ENCODE data around the gene PERM1. TPM values are rescaled to one million over a fixed set of nuclear protein-coding genes. Genes with fewer than 3 reads are reported as not detected.

The PERM1 gene
- polyA plus RNA-seq, 1 donor, result 0.22 TPM

- no CpG with 5 or more reads among the region's 28 CpGs for WGBS (ENCODE audit: insufficient coverage, low lambda C conversion rate)
- H3K4me1 ChIP-seq (ENCODE audit: control insufficient read depth, insufficient read depth, low read length), result peaks cover 23% of the 10 kb centered on the region
- no peak overlapping the region for H3K4me3 ChIP-seq (ENCODE audit: low read length)
- peaks cover 16% of the 10 kb centered on the region for H3K9me3 ChIP-seq (ENCODE audit: control insufficient read depth, low read depth, low read length)
- peaks cover 34% of the 10 kb centered on the region for H3K27me3 ChIP-seq (ENCODE audit: control insufficient read depth, insufficient read depth, low read length)
- peak in 1 of 2 donors; percentile 50 for DNase-seq
- H3K27ac ChIP-seq (ENCODE audit: low read length), result peak overlapping the region; percentile 23
- H3K36me3 ChIP-seq (ENCODE audit: control insufficient read depth, insufficient read depth, low read length), result peaks cover 54% of the 10 kb centered on the region
Measured at GRCh38 chr1:944341-945325, 37.3 kb downstream of the PERM1 start.

- DNase-seq, result no peak
- Histone ChIP-seq H3K27me3 (ENCODE audit: control insufficient read depth, insufficient read depth, low read length) (peaks cover 43% of the 10 kb centered on the region), H3K4me3 (ENCODE audit: low read length) (no peak overlapping the region), H3K36me3 (ENCODE audit: control insufficient read depth, insufficient read depth, low read length) (peaks cover 45% of the 10 kb centered on the region), H3K27ac (ENCODE audit: low read length) (peak overlapping the region; percentile 23), H3K4me1 (ENCODE audit: control insufficient read depth, insufficient read depth, low read length) (peaks cover 28% of the 10 kb centered on the region), H3K9me3 (ENCODE audit: control insufficient read depth, low read depth, low read length) (peaks cover 18% of the 10 kb centered on the region)
- WGBS (ENCODE audit: insufficient coverage, low lambda C conversion rate), result no CpG with 5 or more reads among the region's 27 CpGs
Measured at GRCh38 chr1:943545-944340, 38.1 kb downstream of the PERM1 start.

GRCh38 chr1:942864-943533 lies 38.9 kb downstream of the PERM1 start:
- H3K4me1 ChIP-seq (ENCODE audit: control insufficient read depth, insufficient read depth, low read length), result peaks cover 28% of the 10 kb centered on the region
- DNase-seq, result peak in 1 of 2 donors; percentile 50

GRCh38 chr1:942411-942821 lies 39.5 kb downstream of the PERM1 start:
- no peak for DNase-seq
- WGBS (ENCODE audit: insufficient coverage, low lambda C conversion rate), result no CpG with 5 or more reads among the region's 48 CpGs
- peaks cover 33% of the 10 kb centered on the region for H3K36me3 ChIP-seq (ENCODE audit: control insufficient read depth, insufficient read depth, low read length)
- peaks cover 56% of the 10 kb centered on the region for H3K27me3 ChIP-seq (ENCODE audit: control insufficient read depth, insufficient read depth, low read length)
- peak overlapping the region; percentile 31 for H3K4me3 ChIP-seq (ENCODE audit: low read length)
- peaks cover 28% of the 10 kb centered on the region for H3K4me1 ChIP-seq (ENCODE audit: control insufficient read depth, insufficient read depth, low read length)
- H3K27ac ChIP-seq (ENCODE audit: low read length), result peak overlapping the region; percentile 38
- peaks cover 18% of the 10 kb centered on the region for H3K9me3 ChIP-seq (ENCODE audit: control insufficient read depth, low read depth, low read length)

More at GRCh38 chr1:942864-943533, 38.9 kb downstream of the PERM1 start:
- WGBS (ENCODE audit: insufficient coverage, low lambda C conversion rate), result no CpG with 5 or more reads among the region's 27 CpGs
- Histone ChIP-seq H3K4me3 (ENCODE audit: low read length) (peak overlapping the region; percentile 2), H3K27ac (ENCODE audit: low read length) (peak overlapping the region; percentile 43), H3K36me3 (ENCODE audit: control insufficient read depth, insufficient read depth, low read length) (peaks cover 39% of the 10 kb centered on the region), H3K9me3 (ENCODE audit: control insufficient read depth, low read depth, low read length) (peaks cover 18% of the 10 kb centered on the region), H3K27me3 (ENCODE audit: control insufficient read depth, insufficient read depth, low read length) (peaks cover 50% of the 10 kb centered on the region)

- no CpG with 5 or more reads among the region's 98 CpGs for WGBS (ENCODE audit: insufficient coverage, low lambda C conversion rate)
- peak overlapping the region; percentile 31 for H3K4me3 ChIP-seq (ENCODE audit: low read length)
- peaks cover 61% of the 10 kb centered on the region for H3K27me3 ChIP-seq (ENCODE audit: control insufficient read depth, insufficient read depth, low read length)
- H3K9me3 ChIP-seq (ENCODE audit: control insufficient read depth, low read depth, low read length), result peaks cover 18% of the 10 kb centered on the region
- H3K36me3 ChIP-seq (ENCODE audit: control insufficient read depth, insufficient read depth, low read length), result peaks cover 27% of the 10 kb centered on the region
- H3K4me1 ChIP-seq (ENCODE audit: control insufficient read depth, insufficient read depth, low read length), result peaks cover 28% of the 10 kb centered on the region
- DNase-seq, result peak; percentile 67 to 79
- peak overlapping the region; percentile 60 for H3K27ac ChIP-seq (ENCODE audit: low read length)
Measured at GRCh38 chr1:941588-942383, 40.1 kb downstream of the PERM1 start.

GRCh38 chr1:941015-941587 lies 40.8 kb downstream of the PERM1 start:
- H3K4me3 ChIP-seq (ENCODE audit: low read length), result peak overlapping the region; percentile 18

GRCh38 chr1:940107-941014 lies 41.5 kb downstream of the PERM1 start:
- peaks cover 33% of the 10 kb centered on the region for H3K4me1 ChIP-seq (ENCODE audit: control insufficient read depth, insufficient read depth, low read length)
- H3K9me3 ChIP-seq (ENCODE audit: control insufficient read depth, low read depth, low read length), result peaks cover 21% of the 10 kb centered on the region
- H3K27me3 ChIP-seq (ENCODE audit: control insufficient read depth, insufficient read depth, low read length), result peaks cover 75% of the 10 kb centered on the region
- H3K27ac ChIP-seq (ENCODE audit: low read length), result peak overlapping the region; percentile 60
- WGBS (ENCODE audit: insufficient coverage, low lambda C conversion rate), result no CpG with 5 or more reads among the region's 86 CpGs
- DNase-seq, result peak; percentile 60 to 77
- peaks cover 14% of the 10 kb centered on the region for H3K36me3 ChIP-seq (ENCODE audit: control insufficient read depth, insufficient read depth, low read length)
- H3K4me3 ChIP-seq (ENCODE audit: low read length), result no peak overlapping the region

More at GRCh38 chr1:941015-941587, 40.8 kb downstream of the PERM1 start:
- H3K36me3 ChIP-seq (ENCODE audit: control insufficient read depth, insufficient read depth, low read length), result peaks cover 21% of the 10 kb centered on the region
- DNase-seq, result no peak
- no CpG with 5 or more reads among the region's 36 CpGs for WGBS (ENCODE audit: insufficient coverage, low lambda C conversion rate)
- peak overlapping the region; percentile 60 for H3K27ac ChIP-seq (ENCODE audit: low read length)
- peaks cover 68% of the 10 kb centered on the region for H3K27me3 ChIP-seq (ENCODE audit: control insufficient read depth, insufficient read depth, low read length)
- peaks cover 30% of the 10 kb centered on the region for H3K4me1 ChIP-seq (ENCODE audit: control insufficient read depth, insufficient read depth, low read length)
- peaks cover 18% of the 10 kb centered on the region for H3K9me3 ChIP-seq (ENCODE audit: control insufficient read depth, low read depth, low read length)

- Histone ChIP-seq H3K27ac (ENCODE audit: low read length) (no peak overlapping the region), H3K27me3 (ENCODE audit: control insufficient read depth, insufficient read depth, low read length) (peaks cover 82% of the 10 kb centered on the region), H3K4me3 (ENCODE audit: low read length) (no peak overlapping the region), H3K36me3 (ENCODE audit: control insufficient read depth, insufficient read depth, low read length) (peaks cover 7% of the 10 kb centered on the region), H3K9me3 (ENCODE audit: control insufficient read depth, low read depth, low read length) (peaks cover 25% of the 10 kb centered on the region), H3K4me1 (ENCODE audit: control insufficient read depth, insufficient read depth, low read length) (peaks cover 39% of the 10 kb centered on the region)
- WGBS (ENCODE audit: insufficient coverage, low lambda C conversion rate), result no CpG with 5 or more reads among the region's 21 CpGs
- no peak for DNase-seq
Measured at GRCh38 chr1:939511-940106, 42.3 kb downstream of the PERM1 start.
